Left lobe of liver (tissue), 2 donors: ENCODE data around the gene DUOX2. TPM values are rescaled to one million over a fixed set of nuclear protein-coding genes. Genes with fewer than 3 reads are reported as not detected.
A peak's percentile ranks its signal among the peaks of the same experiment; 100 is the strongest.
"Not testable (repeated sequence)": the region's sequence is repeated elsewhere in the genome, so short reads cannot be mapped to it uniquely, and the experiment has no call there.

ENCODE experiments used
- ATAC-seq: fragments of 200-7000 bp; cut with Tn5 transposase; one replicate; pipeline ENCODE4 v1.9.1; 2020; ENCODE audit warnings: mild to moderate bottlenecking, moderate library complexity
- DNase-seq: peaks from one replicate; pipeline ENCODE4 v3.0.0-alpha.2; 2020; ENCODE audit warnings: low spot score
- total RNA-seq: library from RNA; stranded (reverse); gene quantifications from one replicate; pipeline ENCODE4 v1.2.1, GENCODE V29; 2021
- donor health status: DM: no; HTN: no; CAD: no; lungs with moderate emphysema.
- donor health status: DM: no; HTN: yes; CAD: no.

The DUOX2 gene
- total RNA-seq, 1 donor from 2014 or later = 0.10 TPM

GRCh38 chr15:45079201-45079600 is 34.8 kb downstream of the DUOX2 start:
- DNase-seq, ATAC-seq: not testable (repeated sequence)

DNA sequence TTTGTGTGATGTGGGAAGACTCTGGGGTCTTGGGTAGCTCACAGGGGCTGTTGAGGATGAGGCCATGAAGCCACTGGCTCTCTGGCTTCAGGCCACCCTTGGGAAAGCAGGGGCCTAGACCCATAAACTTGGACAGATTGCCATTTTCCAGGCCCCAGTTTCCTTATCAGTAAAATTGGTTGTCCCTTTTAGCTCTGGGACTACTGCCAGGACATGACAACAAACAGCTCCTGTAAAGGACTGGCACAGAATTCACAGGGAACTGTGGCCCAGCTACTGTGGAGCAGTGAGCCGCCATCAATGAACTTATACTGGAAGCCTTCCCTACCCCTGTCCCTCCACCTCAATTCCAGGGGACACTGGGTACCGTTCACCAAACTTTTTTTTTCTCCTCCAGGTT is 36.6 kb downstream of the DUOX2 start:
- ATAC-seq (peak; percentile 62), DNase-seq (peak; percentile 60)

- peak; percentile 73 for ATAC-seq
- DNase-seq = not testable (repeated sequence)
Measured at GRCh38 chr15:45075440-45076320, 38.3 kb downstream of the DUOX2 start.

GRCh38 chr15:45073602-45074001 is 40.4 kb downstream of the DUOX2 start:
- DNase-seq = not testable (repeated sequence)
- peak; percentile 28 for ATAC-seq

- not testable (repeated sequence) for DNase-seq, ATAC-seq
Measured at GRCh38 chr15:45069942-45070360, 44.0 kb downstream of the DUOX2 start.

- ATAC-seq (peak; percentile 28), DNase-seq (no peak)
Measured at GRCh38 chr15:45064386-45064785, 49.6 kb downstream of the DUOX2 start.

GRCh38 chr15:45062301-45062700 is 51.7 kb downstream of the DUOX2 start:
- not testable (repeated sequence) for ATAC-seq, DNase-seq

DNA sequence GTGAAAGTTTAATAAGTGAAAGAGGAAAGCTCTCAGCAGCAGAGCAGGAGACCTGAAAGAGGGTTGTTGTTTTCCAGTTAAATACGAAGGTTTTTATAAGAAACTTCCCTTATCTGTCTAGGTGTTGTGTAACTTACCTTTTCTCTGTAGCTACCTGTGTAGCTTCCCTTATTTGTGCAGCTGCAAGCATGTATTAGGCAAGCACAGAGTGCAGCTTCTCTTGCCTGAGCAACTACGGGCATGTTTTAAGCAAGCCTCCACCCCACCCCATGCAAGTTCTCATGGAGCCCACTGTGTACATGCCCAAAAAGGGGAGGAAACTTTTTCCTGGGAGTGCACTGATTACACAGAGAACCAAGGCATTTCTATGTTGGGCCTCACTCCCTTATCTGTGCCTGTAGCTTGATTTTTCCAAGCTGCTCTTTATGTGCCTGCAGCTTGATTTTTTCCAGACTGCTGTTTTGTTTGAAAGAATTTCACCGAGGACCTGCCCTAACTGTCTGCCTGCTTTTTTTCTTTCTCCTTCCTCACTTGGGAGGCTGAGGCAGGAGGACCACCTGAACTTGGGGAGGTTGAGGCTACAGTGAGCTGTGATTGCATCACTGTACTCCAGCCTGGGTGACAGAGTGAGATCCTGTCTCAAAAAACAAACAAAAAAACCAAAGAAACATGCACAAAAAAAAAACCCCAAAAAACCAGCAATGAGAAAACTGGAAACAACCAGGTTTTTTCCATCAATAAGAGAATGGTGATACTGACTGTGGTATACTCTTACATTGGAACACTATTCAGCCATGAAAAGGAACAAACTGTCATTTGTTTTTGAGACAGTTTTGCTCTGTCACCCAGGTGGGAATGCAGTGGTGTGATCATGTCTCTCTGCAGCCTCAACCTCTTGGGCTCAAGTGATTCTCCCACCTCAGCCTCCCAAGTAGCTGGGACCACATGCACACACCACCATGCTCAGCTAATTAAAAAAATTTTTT is 55.0 kb downstream of the DUOX2 start:
- not testable (repeated sequence) for DNase-seq
- ATAC-seq = peak; percentile 48

GRCh38 chr15:45052676-45053075 is 61.3 kb downstream of the DUOX2 start:
- not testable (repeated sequence) for ATAC-seq, DNase-seq

- ATAC-seq (no peak), DNase-seq (no peak)
Measured at GRCh38 chr15:45050587-45050986, 63.4 kb downstream of the DUOX2 start.

DNA sequence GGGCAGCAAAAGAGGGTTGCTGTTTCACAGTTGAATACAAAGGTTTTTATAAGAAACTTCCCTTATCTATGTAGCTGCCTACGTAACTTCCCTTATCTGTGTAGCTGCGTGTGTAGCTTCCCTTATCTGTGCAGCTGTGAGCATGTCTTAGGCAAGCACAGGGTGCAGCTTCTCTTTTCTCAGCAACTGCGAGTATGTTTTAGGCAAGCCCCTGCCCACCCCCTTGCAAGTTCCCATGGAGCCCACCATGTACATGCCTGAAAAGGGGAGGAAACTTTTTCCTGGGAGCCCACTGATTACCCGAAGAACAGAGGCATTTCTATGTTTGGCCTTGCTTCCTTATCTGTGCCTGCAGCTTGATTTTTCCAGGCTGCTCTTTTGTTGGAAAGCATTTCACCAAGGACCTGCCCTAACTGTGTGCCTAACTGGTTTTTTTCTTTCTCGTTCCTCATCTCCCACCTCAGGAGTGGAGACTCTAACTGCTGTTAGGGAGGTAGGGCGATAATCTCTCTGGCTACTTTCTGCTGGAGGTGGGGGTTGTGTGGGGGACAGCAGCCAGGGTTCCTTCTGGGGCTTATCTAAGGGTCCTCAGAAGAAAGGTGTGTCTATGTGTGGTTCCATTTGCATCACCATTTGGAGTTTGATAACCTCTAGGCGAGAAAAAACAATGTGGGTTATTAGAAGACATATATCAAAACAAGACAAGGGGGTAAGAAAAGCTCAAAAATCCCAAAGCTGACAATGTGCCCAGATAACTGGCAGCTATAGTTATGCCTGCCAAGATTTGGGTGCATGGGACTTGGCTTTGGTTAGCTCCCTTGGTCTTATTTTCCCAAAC is 65.0 kb downstream of the DUOX2 start:
- ATAC-seq = peak; percentile 54
- DNase-seq = no peak

DNA sequence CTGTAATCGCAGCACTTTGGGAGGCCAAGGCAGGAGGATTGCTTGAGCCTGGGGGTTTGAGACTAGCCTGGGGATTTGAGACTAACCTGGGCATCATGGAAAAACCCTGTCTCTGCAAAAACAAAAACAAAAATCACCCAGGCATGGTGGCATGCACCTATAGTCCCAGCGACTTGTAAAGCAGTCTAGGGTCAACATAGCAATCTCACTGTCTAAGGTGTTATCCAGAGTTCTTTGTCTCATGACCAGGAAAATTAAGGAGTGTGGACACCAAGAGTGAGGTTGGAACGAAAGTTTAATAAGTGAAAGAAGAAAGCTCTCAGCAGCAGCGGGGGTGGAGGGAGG is 65.6 kb downstream of the DUOX2 start:
- not testable (repeated sequence) for DNase-seq, ATAC-seq

DNA sequence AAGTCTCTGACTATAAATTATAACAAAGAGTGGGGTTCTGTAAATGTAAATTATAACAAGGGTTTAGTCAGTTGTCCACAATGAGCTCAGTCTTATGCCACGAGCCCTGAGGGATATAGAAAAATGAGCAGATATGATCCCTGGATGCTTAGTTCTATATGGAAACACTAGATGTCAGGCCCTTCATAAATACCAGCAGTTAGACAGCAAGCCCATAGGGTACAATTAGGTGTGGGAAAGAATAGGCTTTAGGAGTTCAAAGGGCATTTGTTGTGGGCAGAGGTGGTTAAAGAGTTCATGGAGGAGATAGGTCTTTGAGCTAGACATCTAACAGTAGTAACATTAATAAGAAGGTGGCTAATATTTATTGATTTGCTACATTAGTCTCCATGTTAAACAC is 69.7 kb downstream of the DUOX2 start:
- not testable (repeated sequence) for ATAC-seq, DNase-seq

- peak; percentile 32 for ATAC-seq
- not testable (repeated sequence) for DNase-seq
Measured at GRCh38 chr15:45042859-45043258, 71.1 kb downstream of the DUOX2 start.

Other genes with a start within 250 kb of the DUOX2 start
- gene TERB2, start 157.5 kb downstream of the DUOX2 start, total RNA-seq = not detected
- gene SORD, start 91.0 kb downstream of the DUOX2 start, total RNA-seq = 342 TPM
- not detected for gene DUOXA2, start 154 bp upstream of the DUOX2 start, total RNA-seq
- not detected for gene DUOXA1, start 15.7 kb upstream of the DUOX2 start, total RNA-seq
- gene DUOX1, start 15.8 kb upstream of the DUOX2 start, total RNA-seq = 0.45 TPM
- 18.4 TPM for gene SHF, start 73.8 kb upstream of the DUOX2 start, total RNA-seq
- gene SLC28A2, start 138.1 kb upstream of the DUOX2 start, total RNA-seq = 0.15 TPM